GM23338 (cell line): ENCODE results near the gene UBE2G1. TPM values are rescaled to one million over a fixed set of nuclear protein-coding genes. Genes with fewer than 3 reads are reported as not detected.

Experiments
- ATAC-seq: fragments of 200-7000 bp; cut with Tn5 transposase; 3 replicates; pipeline ENCODE4 v1.9.1; 2020
- DNase-seq: peaks from one replicate; pipeline ENCODE4 v3.0.0-alpha.2; 2015; ENCODE audit warnings: low spot score
- H2AFZ ChIP-seq: fragments of 200-600 bp; sonication (generic); 2 replicates; pipeline ENCODE4 v1.8.0; 2016; ENCODE audit warnings: antibody characterized with exemption, mild to moderate bottlenecking, moderate library complexity
- H3F3A ChIP-seq: fragments of 200-600 bp; sonication (generic); replicated peaks from 2 replicates; pipeline ENCODE4 v1.8.0; 2017; ENCODE audit warnings: antibody characterized with exemption, mixed run types, low read depth
- H3K27ac ChIP-seq: fragments of 200-600 bp; sonication (generic); 2 replicates; pipeline ENCODE4 v1.6.1; 2016; ENCODE audit warnings: low read depth
- H3K27me3 ChIP-seq: fragments of 200-600 bp; sonication (generic); 2 replicates; pipeline ENCODE4 v1.8.0; 2016; ENCODE audit warnings: mild to moderate bottlenecking, mixed run types, moderate library complexity; ENCODE audit not compliant: insufficient read depth
- H3K36me3 ChIP-seq: fragments of 200-600 bp; sonication (generic); 2 replicates; pipeline ENCODE4 v1.8.0; 2016; ENCODE audit warnings: mild to moderate bottlenecking; ENCODE audit not compliant: insufficient read depth
- H3K4me1 ChIP-seq: fragments of 200-600 bp; sonication (generic); 2 replicates; pipeline ENCODE4 v1.8.0; 2016; ENCODE audit warnings: mild to moderate bottlenecking, moderate library complexity; ENCODE audit not compliant: insufficient read depth
- H3K4me2 ChIP-seq: fragments of 200-600 bp; sonication (generic); 2 replicates; pipeline ENCODE4 v1.7.1; 2017; ENCODE audit warnings: mixed run types
- H3K4me3 ChIP-seq: fragments of 200-600 bp; sonication (generic); 2 replicates; pipeline ENCODE4 v1.6.1; 2016; ENCODE audit warnings: mixed run types
- H3K79me2 ChIP-seq: fragments of 200-600 bp; sonication (generic); replicated peaks from 2 replicates; pipeline ENCODE4 v1.8.0; 2017; ENCODE audit warnings: mild to moderate bottlenecking; ENCODE audit not compliant: insufficient read depth
- H3K9me2 ChIP-seq: fragments of 200-600 bp; sonication (generic); 2 replicates; pipeline ENCODE4 v1.8.0; 2017; ENCODE audit not compliant: insufficient read depth
- H4K20me1 ChIP-seq: fragments of 200-600 bp; sonication (generic); replicated peaks from 2 replicates; pipeline ENCODE4 v1.8.0; 2017; ENCODE audit warnings: mild to moderate bottlenecking; ENCODE audit not compliant: insufficient read depth
- H3K27ac Mint-ChIP-seq: 2 replicates; pipeline ENCODE4 v1.8.0; 2020; ENCODE audit warnings: inconsistent platforms, mild to moderate bottlenecking, moderate library complexity, mixed read lengths
- H3K27me3 Mint-ChIP-seq: 3 replicates; pipeline ENCODE4 v1.8.0; 2022; ENCODE audit warnings: low read depth, mild to moderate bottlenecking, moderate library complexity, mixed read lengths, inconsistent platforms; ENCODE audit not compliant: insufficient read depth, poor library complexity
- H3K36me3 Mint-ChIP-seq: 3 replicates; pipeline ENCODE4 v1.8.0; 2021; ENCODE audit warnings: low read depth, mild to moderate bottlenecking, inconsistent platforms, moderate library complexity, mixed read lengths
- H3K4me1 Mint-ChIP-seq: 3 replicates; pipeline ENCODE4 v1.8.0; 2020; ENCODE audit warnings: mild to moderate bottlenecking, inconsistent platforms, mixed read lengths
- H3K4me3 Mint-ChIP-seq: 3 replicates; pipeline ENCODE4 v1.8.0; 2021; ENCODE audit warnings: moderate library complexity, mild to moderate bottlenecking, inconsistent platforms, mixed read lengths
- H3K9me3 Mint-ChIP-seq: 3 replicates; pipeline ENCODE4 v1.8.0; 2020; ENCODE audit warnings: moderate library complexity, mild to moderate bottlenecking, inconsistent platforms, mixed read lengths
- EZH2 ChIP-seq: fragments of 200-600 bp; sonication (generic); IDR thresholded peaks from one replicate; pipeline ENCODE4 v1.8.0; 2017; ENCODE audit warnings: antibody characterized with exemption, mild to moderate bottlenecking, low read depth; ENCODE audit not compliant: unreplicated experiment
- EZH2phosphoT487 ChIP-seq: fragments of 200-600 bp; sonication (generic); IDR thresholded peaks from one replicate; pipeline ENCODE4 v1.8.1; 2018; ENCODE audit warnings: antibody characterized with exemption; ENCODE audit not compliant: unreplicated experiment
- JUNB ChIP-seq: IDR thresholded peaks from one replicate; pipeline ENCODE4 v1.6.1; 2016; ENCODE audit warnings: antibody characterized with exemption; ENCODE audit not compliant: unreplicated experiment
- NANOG ChIP-seq: IDR thresholded peaks from 2 replicates; pipeline ENCODE4 v1.6.1; 2016; ENCODE audit warnings: antibody characterized with exemption, borderline replicate concordance
- POLR2AphosphoS5 ChIP-seq: IDR thresholded peaks from 2 replicates; pipeline ENCODE4 v1.6.1; 2016; ENCODE audit warnings: antibody characterized with exemption, low read depth
- REST ChIP-seq: IDR thresholded peaks from one replicate; pipeline ENCODE4 v1.6.1; 2018; ENCODE audit warnings: antibody characterized with exemption; ENCODE audit not compliant: unreplicated experiment
- ZNF114 ChIP-seq: fragments of 250-450 bp; sonication (Bioruptor Pico); IDR thresholded peaks from 2 replicates; pipeline ENCODE4 v1.5.0; 2020; ENCODE audit warnings: mild to moderate bottlenecking, moderate library complexity
- ZNF331 ChIP-seq: fragments of 250-450 bp; sonication (Bioruptor Pico); IDR thresholded peaks from 2 replicates; pipeline ENCODE4 v1.5.0; 2020; ENCODE audit warnings: low read depth, mild to moderate bottlenecking, moderate library complexity
- polyA plus RNA-seq: library from polyadenylated mRNA; unstranded; fragments of >200 nt; fragmentation: Nextera tagmentation; extraction: Ambion mirVana; gene quantifications from 2 replicates; pipeline ENCODE4 v1.2.1, GENCODE V29; 2016
- total RNA-seq: library from RNA; depleted of rRNA; stranded (reverse); fragments of >200 nt; shearing (Covaris generic); gene quantifications from 2 replicates; pipeline ENCODE4 v1.2.3, GENCODE V29; 2014
- TF ChIP-seq, protein P1 (sequence below): fragments of 250-450 bp; sonication (Bioruptor Pico); IDR thresholded peaks from 2 replicates; pipeline ENCODE4 v1.5.0; 2020; ENCODE audit warnings: mild to moderate bottlenecking, moderate library complexity
- TF ChIP-seq, protein P2 (sequence below): IDR thresholded peaks from 2 replicates; pipeline ENCODE4 v1.6.1; 2016; ENCODE audit warnings: antibody characterized with exemption

UBE2G1 gene
- total and polyA plus RNA-seq, 2 experiments from 2014 or later: 71.9 to 145 TPM

- TF ChIP-seq JUNB (no peak), EZH2 (no peak), POLR2AphosphoS5 (no peak), ZNF114 (no peak), ZNF331 (no peak), NANOG (no peak), REST (no peak), EZH2phosphoT487 (no peak)
- TF ChIP-seq, protein P1, sequence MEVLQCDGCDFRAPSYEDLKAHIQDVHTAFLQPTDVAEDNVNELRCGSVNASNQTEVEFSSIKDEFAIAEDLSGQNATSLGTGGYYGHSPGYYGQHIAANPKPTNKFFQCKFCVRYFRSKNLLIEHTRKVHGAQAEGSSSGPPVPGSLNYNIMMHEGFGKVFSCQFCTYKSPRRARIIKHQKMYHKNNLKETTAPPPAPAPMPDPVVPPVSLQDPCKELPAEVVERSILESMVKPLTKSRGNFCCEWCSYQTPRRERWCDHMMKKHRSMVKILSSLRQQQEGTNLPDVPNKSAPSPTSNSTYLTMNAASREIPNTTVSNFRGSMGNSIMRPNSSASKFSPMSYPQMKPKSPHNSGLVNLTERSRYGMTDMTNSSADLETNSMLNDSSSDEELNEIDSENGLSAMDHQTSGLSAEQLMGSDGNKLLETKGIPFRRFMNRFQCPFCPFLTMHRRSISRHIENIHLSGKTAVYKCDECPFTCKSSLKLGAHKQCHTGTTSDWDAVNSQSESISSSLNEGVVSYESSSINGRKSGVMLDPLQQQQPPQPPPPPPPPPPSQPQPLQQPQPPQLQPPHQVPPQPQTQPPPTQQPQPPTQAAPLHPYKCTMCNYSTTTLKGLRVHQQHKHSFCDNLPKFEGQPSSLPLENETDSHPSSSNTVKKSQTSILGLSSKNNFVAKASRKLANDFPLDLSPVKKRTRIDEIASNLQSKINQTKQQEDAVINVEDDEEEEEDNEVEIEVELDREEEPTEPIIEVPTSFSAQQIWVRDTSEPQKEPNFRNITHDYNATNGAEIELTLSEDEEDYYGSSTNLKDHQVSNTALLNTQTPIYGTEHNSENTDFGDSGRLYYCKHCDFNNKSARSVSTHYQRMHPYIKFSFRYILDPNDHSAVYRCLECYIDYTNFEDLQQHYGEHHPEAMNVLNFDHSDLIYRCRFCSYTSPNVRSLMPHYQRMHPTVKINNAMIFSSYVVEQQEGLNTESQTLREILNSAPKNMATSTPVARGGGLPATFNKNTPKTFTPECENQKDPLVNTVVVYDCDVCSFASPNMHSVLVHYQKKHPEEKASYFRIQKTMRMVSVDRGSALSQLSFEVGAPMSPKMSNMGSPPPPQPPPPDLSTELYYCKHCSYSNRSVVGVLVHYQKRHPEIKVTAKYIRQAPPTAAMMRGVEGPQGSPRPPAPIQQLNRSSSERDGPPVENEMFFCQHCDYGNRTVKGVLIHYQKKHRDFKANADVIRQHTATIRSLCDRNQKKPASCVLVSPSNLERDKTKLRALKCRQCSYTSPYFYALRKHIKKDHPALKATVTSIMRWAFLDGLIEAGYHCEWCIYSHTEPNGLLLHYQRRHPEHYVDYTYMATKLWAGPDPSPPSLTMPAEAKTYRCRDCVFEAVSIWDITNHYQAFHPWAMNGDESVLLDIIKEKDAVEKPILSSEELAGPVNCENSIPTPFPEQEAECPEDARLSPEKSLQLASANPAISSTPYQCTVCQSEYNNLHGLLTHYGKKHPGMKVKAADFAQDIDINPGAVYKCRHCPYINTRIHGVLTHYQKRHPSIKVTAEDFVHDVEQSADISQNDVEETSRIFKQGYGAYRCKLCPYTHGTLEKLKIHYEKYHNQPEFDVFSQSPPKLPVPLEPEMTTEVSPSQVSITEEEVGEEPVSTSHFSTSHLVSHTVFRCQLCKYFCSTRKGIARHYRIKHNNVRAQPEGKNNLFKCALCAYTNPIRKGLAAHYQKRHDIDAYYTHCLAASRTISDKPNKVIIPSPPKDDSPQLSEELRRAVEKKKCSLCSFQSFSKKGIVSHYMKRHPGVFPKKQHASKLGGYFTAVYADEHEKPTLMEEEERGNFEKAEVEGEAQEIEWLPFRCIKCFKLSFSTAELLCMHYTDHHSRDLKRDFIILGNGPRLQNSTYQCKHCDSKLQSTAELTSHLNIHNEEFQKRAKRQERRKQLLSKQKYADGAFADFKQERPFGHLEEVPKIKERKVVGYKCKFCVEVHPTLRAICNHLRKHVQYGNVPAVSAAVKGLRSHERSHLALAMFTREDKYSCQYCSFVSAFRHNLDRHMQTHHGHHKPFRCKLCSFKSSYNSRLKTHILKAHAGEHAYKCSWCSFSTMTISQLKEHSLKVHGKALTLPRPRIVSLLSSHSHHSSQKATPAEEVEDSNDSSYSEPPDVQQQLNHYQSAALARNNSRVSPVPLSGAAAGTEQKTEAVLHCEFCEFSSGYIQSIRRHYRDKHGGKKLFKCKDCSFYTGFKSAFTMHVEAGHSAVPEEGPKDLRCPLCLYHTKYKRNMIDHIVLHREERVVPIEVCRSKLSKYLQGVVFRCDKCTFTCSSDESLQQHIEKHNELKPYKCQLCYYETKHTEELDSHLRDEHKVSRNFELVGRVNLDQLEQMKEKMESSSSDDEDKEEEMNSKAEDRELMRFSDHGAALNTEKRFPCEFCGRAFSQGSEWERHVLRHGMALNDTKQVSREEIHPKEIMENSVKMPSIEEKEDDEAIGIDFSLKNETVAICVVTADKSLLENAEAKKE: no peak
- TF ChIP-seq, protein P2, sequence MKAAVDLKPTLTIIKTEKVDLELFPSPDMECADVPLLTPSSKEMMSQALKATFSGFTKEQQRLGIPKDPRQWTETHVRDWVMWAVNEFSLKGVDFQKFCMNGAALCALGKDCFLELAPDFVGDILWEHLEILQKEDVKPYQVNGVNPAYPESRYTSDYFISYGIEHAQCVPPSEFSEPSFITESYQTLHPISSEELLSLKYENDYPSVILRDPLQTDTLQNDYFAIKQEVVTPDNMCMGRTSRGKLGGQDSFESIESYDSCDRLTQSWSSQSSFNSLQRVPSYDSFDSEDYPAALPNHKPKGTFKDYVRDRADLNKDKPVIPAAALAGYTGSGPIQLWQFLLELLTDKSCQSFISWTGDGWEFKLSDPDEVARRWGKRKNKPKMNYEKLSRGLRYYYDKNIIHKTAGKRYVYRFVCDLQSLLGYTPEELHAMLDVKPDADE: no peak
- H3K27ac ChIP-seq: no peak overlapping the region
Observed at GRCh38 chr17:4235372-4236279, 130.8 kb downstream of the UBE2G1 start.

More at GRCh38 chr17:4235372-4236279, 130.8 kb downstream of the UBE2G1 start:
- Histone ChIP-seq H3K27me3 (no peaks in the 10 kb centered on the region), H3K4me2 (no peak overlapping the region), H3K4me1 (no peaks in the 10 kb centered on the region), H3K9me2 (no peaks in the 10 kb centered on the region), H2AFZ (no peak overlapping the region), H3K36me3 (peaks cover 5% of the 10 kb centered on the region), H4K20me1 (peaks cover 4% of the 10 kb centered on the region; the same call in 1 of the 2 replicates), H3F3A (no peaks in the 10 kb centered on the region), H3K4me3 (no peak overlapping the region), H3K79me2 (0 out of 2 replicates have a peak, but pooled peaks cover 8% of the 10 kb centered on the region)
- Mint-ChIP-seq H3K9me3 (no peaks in the 10 kb centered on the region), H3K27ac (no peak overlapping the region), H3K4me3 (no peak overlapping the region), H3K4me1 (no peaks in the 10 kb centered on the region), H3K36me3 (peaks cover 42% of the 10 kb centered on the region), H3K27me3 (peaks cover 2% of the 10 kb centered on the region)
- ATAC-seq: no peak
- no peak for DNase-seq
